Left forelimb (tissue), 1 donor: ENCODE results near the gene ANKRD11.
A peak's percentile ranks its signal among the peaks of the same experiment; 100 is the strongest.

ENCODE experiments used
- DNase-seq: peaks from one replicate; pipeline ENCODE4 v3.0.0-alpha.2; 2018; ENCODE audit warnings: low spot score

ANKRD11 gene

GRCh38 chr16:89506791-89507191 is 16.4 kb upstream of the ANKRD11 start:
- DNase-seq, result no peak

GRCh38 chr16:89506113-89506504 is 15.7 kb upstream of the ANKRD11 start:
- no peak for DNase-seq

GRCh38 chr16:89505204-89506112 is 15.1 kb upstream of the ANKRD11 start:
- no peak for DNase-seq

- no peak for DNase-seq
Measured at GRCh38 chr16:89504091-89504490, 13.7 kb upstream of the ANKRD11 start.

- DNase-seq, result no peak
Measured at GRCh38 chr16:89502081-89502843, 11.9 kb upstream of the ANKRD11 start.

- DNase-seq, result no peak
Measured at GRCh38 chr16:89499767-89500166, 9.4 kb upstream of the ANKRD11 start.

GRCh38 chr16:89498839-89499238 is 8.5 kb upstream of the ANKRD11 start:
- no peak for DNase-seq

- no peak for DNase-seq
Measured at GRCh38 chr16:89495121-89495520, 4.8 kb upstream of the ANKRD11 start.

GRCh38 chr16:89493776-89494175 is 3.4 kb upstream of the ANKRD11 start:
- DNase-seq, result no peak

DNA sequence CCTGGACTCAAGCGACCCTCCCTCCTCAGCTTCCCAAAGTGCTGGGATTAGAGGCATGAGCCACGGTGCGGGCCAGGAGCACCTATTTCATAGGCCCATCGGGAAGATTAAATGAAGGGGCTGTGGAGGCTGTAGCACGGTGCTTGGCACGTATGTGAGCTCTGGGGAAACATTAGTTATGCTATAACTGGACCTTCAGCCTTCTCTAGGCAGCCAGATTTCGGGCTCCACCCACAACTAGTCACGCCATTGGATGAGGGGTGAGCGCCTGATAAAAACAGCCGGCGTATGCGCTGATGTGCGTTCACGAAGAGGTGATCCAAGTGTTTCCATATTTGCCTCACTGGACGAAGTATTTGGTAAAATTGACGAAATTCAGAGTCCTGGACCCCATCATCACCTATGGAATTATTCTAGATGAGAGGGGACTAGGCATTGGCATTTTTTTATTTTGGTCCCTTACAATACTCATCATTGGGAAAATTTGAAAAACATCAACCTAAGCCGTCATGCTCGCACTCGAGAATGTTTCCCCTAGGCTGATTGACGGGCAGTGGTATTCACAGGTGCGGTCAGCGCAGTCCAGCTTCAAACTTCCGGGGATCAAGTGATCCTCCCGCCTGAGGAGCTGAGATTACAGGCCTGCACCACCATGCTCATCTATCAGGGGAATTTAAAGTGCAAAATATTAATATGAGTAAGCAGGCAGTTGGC is 1.8 kb upstream of the ANKRD11 start:
- no peak for DNase-seq

DNA sequence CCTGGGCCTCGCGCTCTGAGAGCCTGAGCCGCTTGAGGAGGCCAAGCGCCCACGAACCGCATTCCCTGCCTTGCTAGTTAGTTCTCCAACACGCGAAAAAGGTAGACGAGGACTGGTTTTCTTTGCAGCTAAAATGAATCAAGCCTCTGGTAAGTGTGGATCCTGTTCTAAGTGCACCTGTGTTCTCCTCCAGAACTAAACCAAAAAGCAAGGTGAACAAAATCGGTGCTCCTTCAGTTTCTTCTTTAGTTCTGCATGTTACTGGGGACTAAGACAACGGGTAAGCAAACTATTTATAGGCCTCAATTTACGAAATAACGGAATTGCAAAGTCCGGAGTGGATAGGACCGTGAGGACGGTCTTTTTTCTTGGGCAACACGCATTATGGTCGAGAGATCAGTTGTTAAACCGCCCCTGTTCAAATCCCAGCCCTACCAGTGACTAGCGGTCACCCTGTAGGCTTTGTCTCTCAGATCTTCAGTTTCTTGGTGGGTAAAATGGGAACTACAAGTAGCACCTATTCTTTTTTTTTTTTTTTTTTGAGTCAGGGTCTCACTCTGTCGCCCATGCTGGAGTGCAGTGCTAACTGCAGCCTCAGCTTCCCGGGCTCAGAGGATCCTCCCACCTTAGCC is 993 bp upstream of the ANKRD11 start:
- no peak for DNase-seq

DNA sequence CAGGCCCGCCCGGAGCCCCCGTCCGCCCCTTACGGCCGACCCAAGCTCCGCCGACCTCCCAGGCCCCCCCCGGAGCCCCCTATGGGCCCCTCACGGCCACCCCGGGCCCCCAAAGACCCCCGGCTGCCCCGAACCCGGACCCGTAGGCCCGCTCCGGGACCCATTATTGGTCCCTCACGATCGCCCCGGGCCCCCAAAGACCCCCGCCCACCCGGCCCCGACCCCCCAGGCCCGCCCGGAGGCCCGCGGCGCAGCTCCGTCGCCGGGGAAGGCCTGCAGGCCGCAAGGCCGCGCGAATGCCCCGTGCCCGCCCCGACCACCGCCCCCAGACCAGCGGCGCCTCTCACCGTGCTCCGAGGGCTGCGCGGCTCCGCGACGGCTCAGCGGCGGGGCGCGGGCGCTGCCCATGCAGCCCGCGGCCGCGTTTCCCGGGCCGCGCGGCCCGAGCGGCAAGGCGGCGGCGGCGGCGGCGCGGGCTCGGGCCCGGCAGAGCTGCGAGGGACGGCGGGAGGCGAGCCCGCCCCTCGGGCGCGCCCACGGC is 393 bp downstream of the ANKRD11 start:
- no peak for DNase-seq

- DNase-seq, result peak; percentile 89
Measured at GRCh38 chr16:89489040-89489897, 1.1 kb downstream of the ANKRD11 start.

DNA sequence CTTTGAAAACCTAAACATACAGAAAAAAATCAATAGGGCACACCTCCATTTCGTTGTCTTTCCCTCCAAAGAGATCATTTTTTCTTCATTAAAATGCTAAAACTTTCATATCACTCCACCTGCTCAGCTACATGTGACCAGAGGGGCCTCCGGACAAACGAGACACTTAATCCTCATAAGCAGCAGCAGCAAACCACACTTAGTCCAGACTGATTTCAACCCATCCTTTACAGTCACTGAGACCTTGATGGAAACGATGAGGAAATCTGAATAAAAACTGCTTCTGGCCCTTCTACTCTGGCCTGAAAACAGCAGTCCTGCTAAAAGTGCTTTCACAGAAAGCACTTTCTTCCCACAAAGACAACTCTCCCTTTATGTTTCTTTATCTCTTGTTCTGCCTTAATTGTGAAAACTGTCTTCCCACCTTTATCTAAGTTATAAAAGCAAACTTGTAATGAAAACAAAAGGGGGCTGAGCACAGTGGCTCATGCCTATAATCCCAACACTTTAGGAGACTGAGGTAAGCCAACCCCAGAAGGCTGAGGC is 4.6 kb downstream of the ANKRD11 start:
- DNase-seq, result no peak

GRCh38 chr16:89484923-89485679 is 5.3 kb downstream of the ANKRD11 start:
- no peak for DNase-seq

- no peak for DNase-seq
Measured at GRCh38 chr16:89484041-89484501, 6.3 kb downstream of the ANKRD11 start.

- no peak for DNase-seq
Measured at GRCh38 chr16:89482817-89483205, 7.5 kb downstream of the ANKRD11 start.

- no peak for DNase-seq
Measured at GRCh38 chr16:89482150-89482816, 8.1 kb downstream of the ANKRD11 start.

DNA sequence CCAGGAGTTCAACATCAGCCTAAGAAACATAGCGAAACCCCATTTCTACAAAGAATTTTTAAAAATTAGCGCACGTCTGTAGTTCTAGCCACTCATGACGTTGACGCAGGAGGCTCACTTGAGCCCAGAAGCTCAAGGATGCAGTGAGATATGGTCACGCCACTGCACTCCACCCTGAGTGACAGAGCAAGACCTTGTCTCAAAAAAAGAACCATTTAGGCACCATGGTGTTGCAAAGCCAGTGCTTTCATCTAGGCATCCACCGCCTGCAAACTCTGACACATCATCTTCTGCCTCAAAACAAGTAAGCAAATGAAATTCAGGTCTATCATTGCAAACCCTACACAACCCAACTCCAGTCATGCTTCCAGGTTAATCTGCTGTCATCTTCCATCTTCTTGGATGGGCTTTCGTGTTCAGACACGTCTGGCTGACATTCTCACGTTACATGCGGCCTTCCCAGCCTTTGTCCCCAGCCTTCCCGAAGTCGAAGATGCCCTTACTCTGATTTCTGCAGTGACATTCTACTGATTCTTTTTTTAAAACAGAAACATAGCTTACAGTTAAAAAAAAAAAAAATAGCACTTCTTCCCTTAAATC is 8.9 kb downstream of the ANKRD11 start:
- DNase-seq, result no peak
